ENCODE results near the gene SCFD1. TPM values are rescaled to one million over a fixed set of nuclear protein-coding genes. Genes with fewer than 3 reads are reported as not detected.
"Not testable (repeated sequence)": the region's sequence is repeated elsewhere in the genome, so short reads cannot be mapped to it uniquely, and the experiment has no call there.

Gene SCFD1
- total RNA-seq, 2 donors from 2014 or later: 53.9 to 70.7 TPM

GRCh38 chr14:30673071-30673470 is 51.0 kb downstream of the SCFD1 start:
- no peak for ATAC-seq (replicated peaks)
- Mint-ChIP-seq H3K4me1 (peaks cover 3% of the 10 kb centered on the region), H3K4me3 (no peak overlapping the region), H3K27me3 (no peaks in the 10 kb centered on the region), H3K27ac (no peak overlapping the region), H3K36me3 (ENCODE audit: low read depth) (peaks cover 84% of the 10 kb centered on the region), H3K9me3 (no peaks in the 10 kb centered on the region)

GRCh38 chr14:30678926-30679431 is 56.9 kb downstream of the SCFD1 start:
- no peaks in the 10 kb centered on the region for H3K9me3 Mint-ChIP-seq
- H3K4me1 Mint-ChIP-seq: peaks cover 3% of the 10 kb centered on the region
- no peak for ATAC-seq (replicated peaks)
- no peaks in the 10 kb centered on the region for H3K27me3 Mint-ChIP-seq
- H3K27ac Mint-ChIP-seq: no peak overlapping the region
- H3K4me3 Mint-ChIP-seq: no peak overlapping the region
- H3K36me3 Mint-ChIP-seq (ENCODE audit: low read depth): peaks cover 96% of the 10 kb centered on the region

DNA sequence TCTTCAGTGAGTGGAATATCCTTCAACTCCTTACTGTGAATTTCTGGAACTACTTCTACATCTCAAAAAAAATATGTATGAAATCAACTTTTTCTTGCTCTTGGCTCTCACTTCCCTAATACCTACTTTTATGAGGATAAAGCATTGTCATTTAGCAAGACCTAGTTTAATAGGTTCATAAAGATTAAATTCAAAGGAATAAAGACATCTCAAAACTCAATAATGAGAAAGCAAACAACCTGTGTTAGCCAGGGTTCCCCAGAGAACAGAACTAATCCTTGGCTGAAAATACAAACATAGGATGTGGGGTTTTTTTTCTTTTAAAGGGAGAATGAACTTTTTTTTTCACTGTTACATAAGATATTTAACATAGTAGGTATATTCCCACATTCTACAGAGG is 57.9 kb downstream of the SCFD1 start:
- Mint-ChIP-seq H3K36me3 (ENCODE audit: low read depth) (peaks cover 91% of the 10 kb centered on the region), H3K4me3 (no peak overlapping the region), H3K27ac (no peak overlapping the region), H3K27me3 (no peaks in the 10 kb centered on the region), H3K9me3 (no peaks in the 10 kb centered on the region), H3K4me1 (peaks cover 3% of the 10 kb centered on the region)
- no peak for ATAC-seq (replicated peaks)

GRCh38 chr14:30680776-30681175 is 58.7 kb downstream of the SCFD1 start:
- not testable (repeated sequence) for H3K4me1 Mint-ChIP-seq; H3K27ac Mint-ChIP-seq; ATAC-seq (replicated peaks); H3K9me3 Mint-ChIP-seq; H3K4me3 Mint-ChIP-seq; H3K27me3 Mint-ChIP-seq
- H3K36me3 Mint-ChIP-seq (ENCODE audit: low read depth): peaks cover 84% of the 10 kb centered on the region

DNA sequence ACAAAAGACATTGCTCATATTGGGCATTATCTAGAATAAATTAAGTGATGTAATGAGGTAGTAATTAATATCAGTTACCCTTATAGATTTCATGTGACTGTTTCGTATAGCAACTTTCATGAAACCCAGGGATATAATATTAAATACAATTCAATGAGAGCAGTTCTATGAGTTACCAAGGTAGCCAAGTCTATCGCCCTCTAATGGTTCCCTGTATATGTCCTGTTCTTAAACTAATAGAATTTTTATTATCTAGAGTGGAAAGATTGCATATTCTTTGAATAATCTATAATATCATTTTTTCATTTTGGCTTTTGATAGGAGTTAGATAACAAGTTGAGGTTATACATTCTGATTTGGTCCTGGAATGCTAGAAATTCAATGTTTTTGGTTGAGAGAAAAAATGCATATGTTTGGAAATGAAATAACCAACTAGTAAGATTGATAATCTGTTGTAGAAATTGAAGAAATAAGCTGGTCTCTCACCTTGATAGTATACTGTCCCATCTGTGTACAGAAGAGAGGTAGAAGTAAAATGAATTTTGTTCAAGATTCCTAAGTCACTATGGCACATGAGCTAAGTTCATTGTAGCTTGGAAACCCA is 59.7 kb downstream of the SCFD1 start:
- no peak overlapping the region for H3K27ac Mint-ChIP-seq
- H3K4me1 Mint-ChIP-seq: no peaks in the 10 kb centered on the region
- peaks cover 73% of the 10 kb centered on the region for H3K36me3 Mint-ChIP-seq (ENCODE audit: low read depth)
- H3K9me3 Mint-ChIP-seq: no peaks in the 10 kb centered on the region
- no peaks in the 10 kb centered on the region for H3K27me3 Mint-ChIP-seq
- no peak for ATAC-seq (replicated peaks)
- no peak overlapping the region for H3K4me3 Mint-ChIP-seq

DNA sequence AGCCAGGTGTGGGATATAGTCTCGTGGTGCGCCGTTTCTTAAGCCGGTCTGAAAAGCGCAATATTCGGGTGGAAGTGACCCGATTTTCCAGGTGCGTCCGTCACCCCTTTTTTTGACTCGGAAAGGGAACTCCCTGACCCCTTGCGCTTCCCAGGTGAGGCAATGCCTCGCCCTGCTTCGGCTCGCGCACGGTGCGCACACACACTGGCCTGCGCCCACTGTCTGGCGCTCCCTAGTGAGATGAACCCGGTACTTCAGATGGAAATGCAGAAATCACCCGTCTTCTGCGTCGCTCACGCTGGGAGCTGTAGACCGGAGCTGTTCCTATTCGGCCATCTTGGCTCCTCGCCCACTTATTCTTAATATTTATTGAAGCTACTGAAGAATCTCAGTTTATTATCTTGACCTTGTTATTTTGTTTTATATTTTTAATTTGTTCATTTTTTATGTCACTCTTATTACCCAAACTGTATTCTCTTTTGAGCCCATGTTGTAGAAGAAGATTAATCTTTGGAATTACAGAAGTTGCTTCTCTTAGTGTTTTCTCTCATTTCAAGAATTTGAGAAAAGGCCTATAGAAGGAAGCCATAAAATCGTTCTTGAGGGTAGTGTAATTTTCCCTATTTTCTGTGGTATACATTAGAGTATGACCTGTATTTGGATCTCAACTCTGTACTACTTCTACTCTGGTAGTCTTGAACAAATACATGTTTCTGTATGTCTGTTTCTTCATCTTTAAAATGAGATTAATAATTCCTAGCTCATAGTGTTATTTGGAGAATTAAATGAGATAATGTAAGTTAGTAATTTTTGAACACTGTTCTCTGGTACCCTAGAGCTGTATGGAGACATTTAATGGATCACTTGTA is 68.6 kb downstream of the SCFD1 start:
- H3K27me3 Mint-ChIP-seq; ATAC-seq (replicated peaks); H3K4me1 Mint-ChIP-seq; H3K9me3 Mint-ChIP-seq; H3K4me3 Mint-ChIP-seq; H3K27ac Mint-ChIP-seq: not testable (repeated sequence)
- H3K36me3 Mint-ChIP-seq (ENCODE audit: low read depth): peaks cover 23% of the 10 kb centered on the region

- Mint-ChIP-seq H3K9me3 (no peaks in the 10 kb centered on the region), H3K27me3 (no peaks in the 10 kb centered on the region), H3K4me1 (no peaks in the 10 kb centered on the region), H3K4me3 (no peak overlapping the region), H3K27ac (no peak overlapping the region), H3K36me3 (ENCODE audit: low read depth) (peaks cover 30% of the 10 kb centered on the region)
- no peak for ATAC-seq (replicated peaks)
Observed at GRCh38 chr14:30691751-30692398, 69.8 kb downstream of the SCFD1 start.

DNA sequence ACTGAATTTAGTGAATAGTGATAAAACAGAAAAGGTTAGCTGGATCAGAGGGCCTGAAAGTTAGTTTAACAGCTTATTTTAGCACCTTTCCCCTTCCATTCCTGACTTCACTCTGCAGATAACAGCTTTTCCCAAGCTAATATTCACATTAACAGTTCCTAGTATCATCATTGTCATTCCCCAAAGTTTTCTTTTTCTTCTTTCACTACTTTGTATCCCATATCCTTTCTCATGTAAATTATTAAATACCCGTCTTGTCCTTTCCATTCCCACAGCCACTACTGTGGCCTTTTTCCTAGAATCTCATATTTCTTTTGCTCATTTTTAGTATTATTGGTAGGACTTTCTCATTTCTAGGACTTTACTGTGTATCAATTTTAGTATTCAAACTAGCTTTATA is 70.5 kb downstream of the SCFD1 start:
- ATAC-seq (replicated peaks): no peak
- no peak overlapping the region for H3K4me3 Mint-ChIP-seq
- no peaks in the 10 kb centered on the region for H3K4me1 Mint-ChIP-seq
- H3K27me3 Mint-ChIP-seq: no peaks in the 10 kb centered on the region
- no peaks in the 10 kb centered on the region for H3K9me3 Mint-ChIP-seq
- H3K36me3 Mint-ChIP-seq (ENCODE audit: low read depth): peaks cover 38% of the 10 kb centered on the region
- H3K27ac Mint-ChIP-seq: no peak overlapping the region

- H3K4me1 Mint-ChIP-seq: no peaks in the 10 kb centered on the region
Observed at GRCh38 chr14:30698463-30698862, 76.3 kb downstream of the SCFD1 start.

DNA sequence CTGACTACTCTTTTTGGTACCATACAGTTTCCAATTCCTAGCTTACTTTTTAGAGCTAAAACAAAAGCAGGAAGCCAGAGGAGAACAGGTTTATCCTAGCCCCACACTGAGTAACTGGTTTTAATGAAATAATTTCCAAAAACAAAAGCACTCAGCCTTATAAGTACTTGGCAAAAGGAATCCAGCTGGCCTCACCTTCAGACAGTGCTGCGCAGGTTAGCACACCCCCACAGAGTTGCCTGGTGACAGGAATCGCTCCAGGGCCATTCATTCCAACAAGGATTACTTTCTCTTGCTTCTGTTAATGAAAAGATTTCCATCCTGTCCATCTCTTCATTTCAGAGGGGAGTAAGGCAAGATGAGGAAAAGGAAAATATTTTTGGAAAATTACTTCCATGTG is 84.6 kb downstream of the SCFD1 start:
- no peaks in the 10 kb centered on the region for H3K9me3 Mint-ChIP-seq
- no peak overlapping the region for H3K27ac Mint-ChIP-seq
- H3K4me1 Mint-ChIP-seq: no peaks in the 10 kb centered on the region
- no peaks in the 10 kb centered on the region for H3K27me3 Mint-ChIP-seq
- H3K36me3 Mint-ChIP-seq (ENCODE audit: low read depth): peaks cover 92% of the 10 kb centered on the region
- H3K4me3 Mint-ChIP-seq: no peak overlapping the region
- no peak for ATAC-seq (replicated peaks)

More at GRCh38 chr14:30698463-30698862, 76.3 kb downstream of the SCFD1 start:
- Mint-ChIP-seq H3K9me3 (no peaks in the 10 kb centered on the region), H3K27me3 (no peaks in the 10 kb centered on the region), H3K36me3 (ENCODE audit: low read depth) (peaks cover 83% of the 10 kb centered on the region), H3K4me3 (no peak overlapping the region), H3K27ac (no peak overlapping the region)
- no peak for ATAC-seq (replicated peaks)

DNA sequence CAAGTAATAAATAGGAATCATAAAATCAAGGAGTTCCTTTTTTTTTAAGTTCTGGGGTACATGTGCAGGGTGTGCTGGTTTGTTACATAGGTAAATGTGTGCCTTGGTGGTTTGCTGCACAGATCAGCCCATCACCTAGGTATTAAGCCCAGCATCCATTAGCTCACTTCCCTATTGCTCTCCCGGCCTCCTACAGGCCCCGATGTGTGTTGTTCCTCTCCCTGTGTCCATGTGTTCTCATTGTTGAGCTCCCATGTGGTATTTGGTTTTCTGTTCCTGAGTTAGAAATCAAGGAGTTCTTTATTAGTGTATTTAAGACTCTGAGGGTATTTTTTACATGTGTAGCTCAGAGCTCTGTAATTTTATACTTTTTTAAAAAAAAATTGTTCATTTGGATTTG is 86.0 kb downstream of the SCFD1 start:
- Mint-ChIP-seq H3K4me3 (no peak overlapping the region), H3K9me3 (no peaks in the 10 kb centered on the region), H3K36me3 (ENCODE audit: low read depth) (peaks cover 87% of the 10 kb centered on the region), H3K27ac (no peak overlapping the region), H3K4me1 (no peaks in the 10 kb centered on the region), H3K27me3 (no peaks in the 10 kb centered on the region)
- no peak for ATAC-seq (replicated peaks)

- H3K27me3 Mint-ChIP-seq: no peaks in the 10 kb centered on the region
- no peaks in the 10 kb centered on the region for H3K4me1 Mint-ChIP-seq
- H3K9me3 Mint-ChIP-seq: no peaks in the 10 kb centered on the region
- H3K36me3 Mint-ChIP-seq (ENCODE audit: low read depth): peaks cover 77% of the 10 kb centered on the region
- no peak overlapping the region for H3K4me3 Mint-ChIP-seq
- ATAC-seq (replicated peaks): no peak
- no peak overlapping the region for H3K27ac Mint-ChIP-seq
Observed at GRCh38 chr14:30709201-30709600, 87.1 kb downstream of the SCFD1 start.

DNA sequence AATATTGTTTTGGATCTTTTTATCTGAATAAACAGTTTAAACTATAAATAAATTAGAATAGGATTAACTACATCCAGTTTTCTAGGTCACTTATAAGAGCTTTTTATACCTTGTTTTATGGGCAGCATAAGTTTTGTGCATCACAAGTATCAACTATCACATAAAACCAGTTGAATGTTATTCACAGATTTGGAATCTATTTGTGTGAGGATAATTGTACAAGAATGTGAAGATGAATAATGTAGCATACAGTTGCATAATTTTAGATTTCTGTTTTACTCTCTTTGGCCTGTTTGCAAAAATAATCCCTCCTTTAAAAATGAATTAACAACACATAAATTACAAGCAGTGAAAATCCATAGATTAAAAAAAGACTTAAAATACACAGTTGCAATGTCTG is 88.8 kb downstream of the SCFD1 start:
- no peaks in the 10 kb centered on the region for H3K4me1 Mint-ChIP-seq
- H3K36me3 Mint-ChIP-seq (ENCODE audit: low read depth): peaks cover 74% of the 10 kb centered on the region
- no peak overlapping the region for H3K4me3 Mint-ChIP-seq
- ATAC-seq (replicated peaks): no peak
- no peaks in the 10 kb centered on the region for H3K9me3 Mint-ChIP-seq
- H3K27me3 Mint-ChIP-seq: no peaks in the 10 kb centered on the region
- no peak overlapping the region for H3K27ac Mint-ChIP-seq

DNA sequence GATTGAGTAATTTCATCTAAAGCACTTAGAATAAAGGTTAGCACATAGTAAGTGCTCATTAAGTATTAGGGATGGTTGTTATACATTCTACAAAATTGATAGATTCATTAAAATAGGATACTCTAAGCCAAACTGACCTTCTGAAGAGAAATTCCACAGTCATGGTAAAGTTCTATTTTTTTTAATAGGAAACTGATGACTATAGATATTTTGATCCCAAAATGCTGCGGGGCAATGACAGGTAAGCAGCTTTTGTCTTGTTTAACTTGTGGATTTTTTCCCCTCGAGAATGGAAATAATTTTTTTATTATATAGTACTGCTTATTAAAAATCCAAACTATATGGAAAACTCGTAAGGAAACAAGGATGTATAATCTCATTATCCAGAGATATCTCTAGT is 97.0 kb downstream of the SCFD1 start:
- ATAC-seq (replicated peaks): no peak
- Mint-ChIP-seq H3K27ac (no peak overlapping the region), H3K4me1 (no peaks in the 10 kb centered on the region), H3K27me3 (no peaks in the 10 kb centered on the region), H3K36me3 (ENCODE audit: low read depth) (peaks cover 69% of the 10 kb centered on the region), H3K4me3 (no peak overlapping the region), H3K9me3 (no peaks in the 10 kb centered on the region)

DNA sequence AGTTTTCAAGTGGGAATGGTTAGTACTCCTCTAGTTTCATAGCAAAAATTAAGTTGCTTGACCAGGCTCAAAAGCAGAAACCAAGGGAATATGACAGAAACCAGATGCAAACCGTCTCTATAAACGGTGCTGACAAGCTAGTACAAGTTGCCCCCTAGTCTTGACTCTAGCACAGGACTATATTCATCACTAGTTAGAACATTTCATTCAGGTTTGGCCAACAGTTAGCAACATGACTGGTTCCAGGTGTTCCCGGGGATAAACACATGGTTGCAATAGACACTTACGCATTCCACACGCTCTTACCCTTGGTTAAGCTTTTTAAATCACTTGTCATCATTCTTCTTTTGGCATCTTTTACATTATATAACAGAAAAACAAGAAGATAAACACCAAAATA is 103.6 kb downstream of the SCFD1 start:
- peak overlapping the region; percentile 10 for H3K27ac Mint-ChIP-seq
- H3K4me1 Mint-ChIP-seq: peaks cover 5% of the 10 kb centered on the region
- H3K4me3 Mint-ChIP-seq: no peak overlapping the region
- no peaks in the 10 kb centered on the region for H3K27me3 Mint-ChIP-seq
- H3K36me3 Mint-ChIP-seq (ENCODE audit: low read depth): peaks cover 87% of the 10 kb centered on the region
- peaks cover 3% of the 10 kb centered on the region for H3K9me3 Mint-ChIP-seq
- no peak for ATAC-seq (replicated peaks)

All from activated T-helper 17 cell treated with anti-CD3 and anti-CD28 coated beads, Interleukin-2, amount 50 U/mL, for 72 hours (primary cell).